Gastrocnemius medialis (tissue), 4 donors: ENCODE results near the gene MOV10. TPM values are rescaled to one million over a fixed set of nuclear protein-coding genes. Genes with fewer than 3 reads are reported as not detected.

Source experiments
- ATAC-seq, 2 donors: fragments of 150-250 bp; one replicate each; pipeline ENCODE4 v1.9.1; 2016
- DNase-seq, 2 donors: peaks; one replicate each; pipeline ENCODE4 v3.0.0-alpha.2; 2019
- H3K27ac ChIP-seq, 4 donors: fragments of 200-600 bp; sonication (generic); 1 replicate in 1 of 4; 2 replicates in 3 of 4; pipeline ENCODE4 v1.5.1; 2016 to 2018; ENCODE audit warnings: mild to moderate bottlenecking in 2 of 4, moderate library complexity in 1 of 4
- H3K27me3 ChIP-seq, 3 donors: fragments of 200-600 bp; sonication (generic) in 2 of 3; 1 replicate in 1 of 3; 2 replicates in 2 of 3; pipeline versions ENCODE4 v1.5.1 to v1.6.0; 2016 to 2019; ENCODE audit warnings: mild to moderate bottlenecking in 1 of 3, moderate library complexity in 1 of 3
- H3K36me3 ChIP-seq, 2 donors: fragments of 200-600 bp; sonication (generic) in 1 of 2; one replicate each; pipeline ENCODE4 v1.5.1; 2017 to 2018
- H3K4me1 ChIP-seq, 2 donors: fragments of 200-600 bp; sonication (generic) in 1 of 2; one replicate each; pipeline ENCODE4 v1.5.1; 2016 to 2017; ENCODE audit warnings: mild to moderate bottlenecking in 2 of 2
- H3K4me3 ChIP-seq, 4 donors: fragments of 200-600 bp; sonication (generic) in 3 of 4; 1 replicate in 1 of 4; 2 replicates in 3 of 4; pipeline ENCODE4 v1.5.1; 2016 to 2019; ENCODE audit warnings: mild to moderate bottlenecking in 2 of 4
- H3K9me3 ChIP-seq, 3 donors: fragments of 200-600 bp; sonication (generic) in 2 of 3; 1 replicate in 1 of 3; 2 replicates in 2 of 3; pipeline ENCODE4 v1.5.1; 2016 to 2019
- POLR2A ChIP-seq, 2 donors: fragments of 450-650 bp; IDR thresholded peaks; one replicate each; pipeline ENCODE4 v1.6.1; 2017; ENCODE audit warnings: antibody characterized with exemption in 2 of 2, mild to moderate bottlenecking in 2 of 2, moderate library complexity in 2 of 2
- in situ Hi-C, 4 donors: fragments of 200-750 bp; cut with MboI; loops; one replicate each; pipeline versions ENCODE4 v1.15.0 to v1.8.0; 2017; ENCODE audit warnings: low sequenced_read_pairs in 4 of 4
- intact Hi-C: fragments of 100-400 bp; cut with DNase I; formaldehyde crosslinking; loops from one replicate; pipeline ENCODE4 v1.15.1; 2023; ENCODE audit warnings: low total_unique reads
- total RNA-seq, 4 donors: library from RNA; depleted of rRNA; stranded (reverse); fragments of >200 nt; gene quantifications; one replicate each; pipeline versions ENCODE4 v1.1.0 to v1.2.3, GENCODE V29; 2016
- TF ChIP-seq, protein P1 (sequence below), 5 experiments: fragments of 450-650 bp in 3 of 5; fragments of 200-600 bp in 2 of 5; sonication (generic) in 2 of 5; IDR thresholded peaks in 4 of 5; conservative IDR thresholded peaks in 1 of 5; 1 replicate in 4 of 5; 2 replicates in 1 of 5; pipeline ENCODE4 v1.5.1; 2016 to 2019; ENCODE audit warnings: antibody characterized with exemption in 5 of 5, mild to moderate bottlenecking in 3 of 5, moderate library complexity in 3 of 5

The MOV10 gene
- total RNA-seq, 4 donors from 2014 or later, result 2.8 to 7.2 (median 4.8) TPM

DNA sequence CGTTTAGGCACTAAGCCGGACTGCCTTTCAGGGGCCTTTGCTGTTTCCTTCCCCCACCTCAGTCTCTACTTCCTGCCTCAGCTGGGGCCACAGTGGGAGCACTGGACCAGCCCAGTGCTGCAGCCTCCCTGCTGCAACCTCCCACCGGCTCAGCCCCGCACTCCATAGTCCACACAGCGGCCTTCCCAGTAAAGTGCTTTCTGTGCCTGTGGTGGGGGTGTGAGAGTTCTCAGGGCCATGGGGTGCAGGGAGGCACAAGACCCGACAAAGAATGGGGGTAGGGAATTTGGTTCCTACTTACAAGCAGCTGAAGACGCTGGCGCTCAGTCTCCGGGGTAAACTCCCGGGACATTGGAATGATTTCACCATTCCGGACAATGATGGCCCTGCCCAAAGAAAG is 37.2 kb downstream of the MOV10 start:
- DNase-seq (no peak), ATAC-seq (no peak)
- no peaks in the 10 kb centered on the region for H3K27me3 ChIP-seq
- intact Hi-C loops (no loop called here), in situ Hi-C loops (loop anchor here (10.0 to 25.0 kb wide), 4 partner anchors 324 to 676 kb away; partner anchors contain the start of genes CTTNBP2NL (in 2 of the 4), LRIG2 (in 1 of the 4) and MAGI3 (in 1 of the 4))
- H3K36me3 ChIP-seq, result no peaks in the 10 kb centered on the region
- peak overlapping the region in 2 of 4 donors; percentile 91 to 92 for H3K27ac ChIP-seq
- H3K9me3 ChIP-seq, result no peaks in the 10 kb centered on the region
- H3K4me3 ChIP-seq, result no peak overlapping the region
- peaks cover 20 to 26% of the 10 kb centered on the region in 2 donors for H3K4me1 ChIP-seq
- no peak for TF ChIP-seq POLR2A (IDR thresholded peaks at IDR 0.05)

DNA sequence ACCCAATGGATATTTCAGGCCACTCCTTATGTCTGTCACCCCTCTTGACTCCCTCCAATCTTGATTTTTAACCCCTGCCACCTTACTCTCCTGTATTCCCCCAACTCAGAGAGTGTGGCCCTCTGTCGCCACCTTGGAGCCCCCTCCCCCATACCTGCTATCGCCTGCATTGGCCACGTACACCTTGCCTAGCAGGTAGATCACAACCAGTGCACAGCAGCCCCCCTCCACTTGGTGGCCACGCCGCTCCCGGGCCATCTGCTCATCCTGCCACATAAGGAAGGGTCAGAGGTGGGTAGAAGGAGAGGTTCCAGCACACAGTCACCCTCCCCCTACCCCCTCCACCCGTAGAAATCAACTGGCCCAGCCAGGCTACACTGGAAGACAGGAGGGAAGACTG is 37.7 kb downstream of the MOV10 start:
- DNase-seq (no peak), ATAC-seq (no peak)
- no peaks in the 10 kb centered on the region for H3K27me3 ChIP-seq
- TF ChIP-seq POLR2A (IDR thresholded peaks at IDR 0.05), result no peak
- TF ChIP-seq, protein P1, sequence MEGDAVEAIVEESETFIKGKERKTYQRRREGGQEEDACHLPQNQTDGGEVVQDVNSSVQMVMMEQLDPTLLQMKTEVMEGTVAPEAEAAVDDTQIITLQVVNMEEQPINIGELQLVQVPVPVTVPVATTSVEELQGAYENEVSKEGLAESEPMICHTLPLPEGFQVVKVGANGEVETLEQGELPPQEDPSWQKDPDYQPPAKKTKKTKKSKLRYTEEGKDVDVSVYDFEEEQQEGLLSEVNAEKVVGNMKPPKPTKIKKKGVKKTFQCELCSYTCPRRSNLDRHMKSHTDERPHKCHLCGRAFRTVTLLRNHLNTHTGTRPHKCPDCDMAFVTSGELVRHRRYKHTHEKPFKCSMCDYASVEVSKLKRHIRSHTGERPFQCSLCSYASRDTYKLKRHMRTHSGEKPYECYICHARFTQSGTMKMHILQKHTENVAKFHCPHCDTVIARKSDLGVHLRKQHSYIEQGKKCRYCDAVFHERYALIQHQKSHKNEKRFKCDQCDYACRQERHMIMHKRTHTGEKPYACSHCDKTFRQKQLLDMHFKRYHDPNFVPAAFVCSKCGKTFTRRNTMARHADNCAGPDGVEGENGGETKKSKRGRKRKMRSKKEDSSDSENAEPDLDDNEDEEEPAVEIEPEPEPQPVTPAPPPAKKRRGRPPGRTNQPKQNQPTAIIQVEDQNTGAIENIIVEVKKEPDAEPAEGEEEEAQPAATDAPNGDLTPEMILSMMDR (IDR thresholded peaks at IDR 0.05 in 4 of 5, conservative IDR thresholded peaks at IDR 0.05 in 1 of 5), result no peak
- H3K4me1 ChIP-seq, result peaks cover 20 to 26% of the 10 kb centered on the region in 2 donors
- in situ Hi-C loops (loop anchor here (10.0 to 25.0 kb wide), 4 partner anchors 325 to 675 kb away; partner anchors contain the start of genes CTTNBP2NL (in 2 of the 4), LRIG2 (in 1 of the 4) and MAGI3 (in 1 of the 4)), intact Hi-C loops (no loop called here)
- H3K9me3 ChIP-seq, result no peaks in the 10 kb centered on the region
- H3K4me3 ChIP-seq, result no peak overlapping the region
- no peaks in the 10 kb centered on the region for H3K36me3 ChIP-seq
- H3K27ac ChIP-seq, result peak overlapping the region in 2 of 4 donors; percentile 91 to 92

DNA sequence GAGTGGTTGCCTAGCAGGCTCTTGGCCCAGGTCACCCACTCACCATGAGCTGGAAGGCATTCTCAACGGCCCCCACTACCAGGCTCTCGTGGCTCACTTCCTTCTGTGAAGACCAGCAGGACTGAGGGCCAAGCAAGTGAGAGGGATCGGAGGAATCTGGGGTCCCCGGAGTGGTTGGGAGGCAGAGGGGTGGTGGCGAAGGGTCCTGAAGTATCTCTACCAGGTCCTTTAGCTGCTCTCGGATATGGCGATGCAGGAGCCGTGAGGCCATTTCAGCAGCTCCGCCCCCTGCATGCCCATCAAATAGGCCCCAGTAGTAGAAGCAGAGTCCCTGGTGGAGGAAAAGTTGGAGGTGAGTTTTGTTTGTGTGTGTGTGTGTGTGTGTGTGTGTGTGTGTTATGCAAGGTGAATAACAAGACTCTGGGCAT is 38.3 kb downstream of the MOV10 start:
- DNase-seq (no peak), ATAC-seq (no peak)
- H3K27ac ChIP-seq, result peak overlapping the region; percentile 15 to 92 (median 88)
- in situ Hi-C loops, result loop anchor here (10.0 to 25.0 kb wide), 4 partner anchors 325 to 675 kb away; partner anchors contain the start of genes CTTNBP2NL (in 2 of the 4), LRIG2 (in 1 of the 4) and MAGI3 (in 1 of the 4)
- no peaks in the 10 kb centered on the region for H3K27me3 ChIP-seq
- H3K4me3 ChIP-seq, result no peak overlapping the region
- TF ChIP-seq, protein P1 (IDR thresholded peaks at IDR 0.05 in 4 of 5, conservative IDR thresholded peaks at IDR 0.05 in 1 of 5), result no peak
- TF ChIP-seq POLR2A (IDR thresholded peaks at IDR 0.05), result no peak
- peaks cover 20 to 22% of the 10 kb centered on the region in 2 donors for H3K4me1 ChIP-seq
- no peaks in the 10 kb centered on the region for H3K36me3 ChIP-seq
- intact Hi-C loops, result no loop called here
- H3K9me3 ChIP-seq, result no peaks in the 10 kb centered on the region

DNA sequence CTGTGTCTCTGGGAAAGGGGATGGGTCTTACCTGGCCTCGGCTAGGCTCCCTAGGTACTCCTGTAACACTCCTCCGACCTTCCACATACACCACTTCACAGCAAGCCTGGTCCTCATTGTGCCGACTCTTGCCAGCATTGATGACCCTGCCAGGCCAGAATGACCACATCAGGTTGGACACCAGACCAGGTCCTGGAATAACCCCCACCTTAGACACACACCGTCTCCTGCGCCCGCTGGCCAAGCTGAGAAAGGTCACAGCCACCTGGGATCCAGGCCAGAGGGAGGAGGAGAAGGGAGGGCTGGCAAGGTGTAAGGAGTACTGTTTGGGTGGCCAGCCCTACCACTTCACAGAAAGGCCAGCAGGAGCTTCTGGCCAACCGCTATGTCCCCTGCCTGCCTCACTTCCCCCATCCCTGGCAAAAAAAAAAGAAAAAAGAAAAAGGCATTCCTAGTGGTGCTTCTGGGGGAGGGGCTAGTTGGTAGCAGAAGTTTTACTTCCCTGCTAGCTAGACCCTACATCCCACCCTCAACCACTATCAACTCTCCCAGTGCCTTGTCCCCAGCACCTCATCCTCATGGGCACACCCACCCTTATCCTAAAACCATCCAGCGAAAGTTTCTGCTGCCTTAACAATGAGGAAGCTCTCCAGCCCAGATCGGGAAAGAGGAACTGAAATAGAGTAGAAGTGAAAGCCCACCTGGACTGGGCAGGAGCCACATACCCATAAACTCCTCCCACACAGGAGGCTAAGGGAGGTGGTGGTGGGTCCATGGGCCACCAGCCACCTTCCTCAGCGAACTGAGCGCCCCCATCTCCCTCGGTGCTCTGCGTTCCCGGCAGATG is 39.2 kb downstream of the MOV10 start:
- peak overlapping the region; percentile 84 to 93 (median 92) for H3K27ac ChIP-seq
- DNase-seq (peak in 1 of 2 donors; percentile 88), ATAC-seq (peak in 1 of 2 donors; percentile 38)
- H3K36me3 ChIP-seq, result no peaks in the 10 kb centered on the region
- H3K9me3 ChIP-seq, result no peaks in the 10 kb centered on the region
- intact Hi-C loops (loop anchor here (2.0 kb wide), 2 partner anchors 95 to 359 kb away; partner anchors contain the start of genes CAPZA1, LRIG2 and ST7L), in situ Hi-C loops (loop anchor here (10.0 to 25.0 kb wide), 4 partner anchors 326 to 674 kb away; partner anchors contain the start of genes CTTNBP2NL (in 2 of the 4), LRIG2 (in 1 of the 4) and MAGI3 (in 1 of the 4))
- H3K4me1 ChIP-seq, result peaks cover 20 to 22% of the 10 kb centered on the region in 2 donors
- H3K27me3 ChIP-seq, result no peaks in the 10 kb centered on the region
- TF ChIP-seq, protein P1 (IDR thresholded peaks at IDR 0.05 in 4 of 5, conservative IDR thresholded peaks at IDR 0.05 in 1 of 5), result peak in 2 of 5 experiments; percentile 8 to 11
- TF ChIP-seq POLR2A (IDR thresholded peaks at IDR 0.05), result peak in 1 of 2 donors; percentile 17
- peak overlapping the region; percentile 75 to 96 (median 82) for H3K4me3 ChIP-seq
